Thymus (tissue), 11 donors: ENCODE data around the gene TUFT1. TPM values are rescaled to one million over a fixed set of nuclear protein-coding genes. Genes with fewer than 3 reads are reported as not detected.
A peak's percentile ranks its signal among the peaks of the same experiment; 100 is the strongest.

ENCODE experiments used
- DNase-seq, 9 donors: peaks; one replicate each; pipeline ENCODE4 v3.0.0-alpha.2; 2013; ENCODE audit warnings: low spot score in 9 of 9, low read depth in 6 of 9, missing footprints in 1 of 9
- H3K27ac ChIP-seq, 2 donors: one replicate each; pipeline ENCODE4 v1.5.1; 2013; ENCODE audit warnings: control low read depth in 1 of 2, low read depth in 1 of 2, low read length in 1 of 2, mild to moderate bottlenecking in 1 of 2, moderate library complexity in 1 of 2
- H3K27me3 ChIP-seq, 2 donors: one replicate each; pipeline ENCODE4 v1.5.1; 2013; ENCODE audit warnings: low read length in 1 of 2; ENCODE audit not compliant: control insufficient read depth in 2 of 2, insufficient read depth in 1 of 2
- H3K36me3 ChIP-seq, 2 donors: one replicate each; pipeline ENCODE4 v1.5.1; 2013; ENCODE audit warnings: low read length in 1 of 2, mild to moderate bottlenecking in 1 of 2, moderate library complexity in 1 of 2; ENCODE audit not compliant: control insufficient read depth in 2 of 2, insufficient read depth in 2 of 2
- H3K4me1 ChIP-seq, 2 donors: one replicate each; pipeline ENCODE4 v1.5.1; 2013; ENCODE audit warnings: low read length in 2 of 2; ENCODE audit not compliant: control insufficient read depth in 2 of 2, insufficient read depth in 2 of 2
- H3K4me3 ChIP-seq, 2 donors: one replicate each; pipeline ENCODE4 v1.5.1; 2013; ENCODE audit warnings: low read length in 2 of 2, control low read depth in 1 of 2, mild to moderate bottlenecking in 1 of 2
- H3K9me3 ChIP-seq, 2 donors: one replicate each; pipeline ENCODE4 v1.5.1; 2013; ENCODE audit warnings: low read length in 1 of 2, mild to moderate bottlenecking in 1 of 2; ENCODE audit not compliant: control insufficient read depth in 2 of 2, insufficient read depth in 1 of 2
- WGBS: extraction: QIAGEN DNeasy Blood & Tissue Kit; methylation state at CpG from one replicate; pipeline ENCODE4 v1.1.7; 2013; 5-methylcytosine and 5-hydroxymethylcytosine counted together
- polyA plus RNA-seq: library from polyadenylated mRNA; stranded (reverse); fragments of 200-250 nt; gene quantifications from one replicate; pipeline ENCODE4 v1.2.3, GENCODE V29; 2013
- total RNA-seq: library from RNA; stranded (reverse); fragments of 120-200 nt; gene quantifications from one replicate; pipeline ENCODE4 v1.2.4, GENCODE V29; 2013
- donor health status: healthy.

TUFT1 gene
- total and polyA plus RNA-seq, 2 donors: 2.1 to 6.9 TPM

DNA sequence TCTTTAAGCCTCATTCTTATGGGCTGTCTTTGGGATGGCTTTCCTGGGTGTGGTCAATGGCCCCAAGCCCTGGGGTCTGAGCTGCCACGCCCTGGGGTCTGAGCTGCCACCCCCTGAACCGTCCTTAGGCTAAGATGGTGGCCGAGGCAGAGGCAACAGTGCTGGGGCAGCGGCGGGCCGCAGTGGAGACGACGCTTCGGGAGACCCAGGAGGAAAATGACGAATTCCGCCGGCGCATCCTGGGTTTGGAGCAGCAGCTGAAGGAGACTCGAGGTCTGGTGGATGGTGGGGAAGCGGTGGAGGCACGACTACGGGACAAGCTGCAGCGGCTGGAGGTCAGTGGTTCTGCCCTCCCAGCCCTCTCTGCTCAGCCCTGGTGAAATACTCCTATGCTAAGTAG lies 10.3 kb upstream of the TUFT1 start:
- Histone ChIP-seq H3K27ac (no peak overlapping the region), H3K4me3 (no peak overlapping the region), H3K27me3 (no peaks in the 10 kb centered on the region), H3K36me3 (peaks cover 0 to 3% of the 10 kb centered on the region in 2 donors), H3K9me3 (no peaks in the 10 kb centered on the region), H3K4me1 (no peaks in the 10 kb centered on the region)
- no peak for DNase-seq
- WGBS: 97% methylated on average over 18 of the region's 18 CpGs

DNA sequence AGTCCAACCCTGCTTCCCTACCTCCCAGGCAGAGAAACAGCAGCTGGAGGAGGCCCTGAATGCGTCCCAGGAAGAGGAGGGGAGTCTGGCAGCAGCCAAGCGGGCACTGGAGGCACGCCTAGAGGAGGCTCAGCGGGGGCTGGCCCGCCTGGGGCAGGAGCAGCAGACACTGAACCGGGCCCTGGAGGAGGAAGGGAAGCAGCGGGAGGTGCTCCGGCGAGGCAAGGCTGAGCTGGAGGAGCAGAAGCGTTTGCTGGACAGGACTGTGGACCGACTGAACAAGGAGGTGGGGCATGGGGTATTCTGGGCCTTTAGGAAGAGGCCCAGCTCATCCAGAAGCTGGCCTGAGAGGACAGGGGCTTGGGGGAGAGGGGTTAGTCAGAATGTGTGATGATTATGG lies 9.6 kb upstream of the TUFT1 start:
- peaks cover 0 to 3% of the 10 kb centered on the region in 2 donors for H3K36me3 ChIP-seq
- no peaks in the 10 kb centered on the region for H3K27me3 ChIP-seq
- no peaks in the 10 kb centered on the region for H3K9me3 ChIP-seq
- DNase-seq: no peak
- H3K4me1 ChIP-seq: no peaks in the 10 kb centered on the region
- no peak overlapping the region for H3K4me3 ChIP-seq
- no peak overlapping the region for H3K27ac ChIP-seq
- 95% methylated on average over 11 of the region's 11 CpGs for WGBS

DNA sequence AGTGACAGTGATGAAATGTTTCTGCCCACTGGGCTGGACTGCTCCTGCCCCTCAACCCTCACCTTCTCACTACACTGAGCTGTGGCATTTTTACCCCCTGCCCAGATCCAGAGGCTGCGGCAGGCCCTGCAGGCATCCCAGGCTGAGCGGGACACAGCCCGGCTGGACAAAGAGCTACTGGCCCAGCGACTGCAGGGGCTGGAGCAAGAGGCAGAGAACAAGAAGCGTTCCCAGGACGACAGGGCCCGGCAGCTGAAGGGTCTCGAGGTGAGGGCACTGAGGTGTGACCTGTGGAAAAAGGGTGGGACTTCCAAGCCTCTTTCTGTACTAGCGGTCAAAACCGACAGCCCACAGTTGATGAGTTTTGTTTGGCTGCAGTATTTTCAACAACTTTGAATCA lies 6.2 kb upstream of the TUFT1 start:
- Histone ChIP-seq H3K27me3 (no peaks in the 10 kb centered on the region), H3K36me3 (peaks cover 0 to 3% of the 10 kb centered on the region in 2 donors), H3K27ac (no peak overlapping the region), H3K9me3 (no peaks in the 10 kb centered on the region), H3K4me3 (no peak overlapping the region), H3K4me1 (no peaks in the 10 kb centered on the region)
- 98% methylated on average over 10 of the region's 10 CpGs for WGBS
- DNase-seq: no peak

DNA sequence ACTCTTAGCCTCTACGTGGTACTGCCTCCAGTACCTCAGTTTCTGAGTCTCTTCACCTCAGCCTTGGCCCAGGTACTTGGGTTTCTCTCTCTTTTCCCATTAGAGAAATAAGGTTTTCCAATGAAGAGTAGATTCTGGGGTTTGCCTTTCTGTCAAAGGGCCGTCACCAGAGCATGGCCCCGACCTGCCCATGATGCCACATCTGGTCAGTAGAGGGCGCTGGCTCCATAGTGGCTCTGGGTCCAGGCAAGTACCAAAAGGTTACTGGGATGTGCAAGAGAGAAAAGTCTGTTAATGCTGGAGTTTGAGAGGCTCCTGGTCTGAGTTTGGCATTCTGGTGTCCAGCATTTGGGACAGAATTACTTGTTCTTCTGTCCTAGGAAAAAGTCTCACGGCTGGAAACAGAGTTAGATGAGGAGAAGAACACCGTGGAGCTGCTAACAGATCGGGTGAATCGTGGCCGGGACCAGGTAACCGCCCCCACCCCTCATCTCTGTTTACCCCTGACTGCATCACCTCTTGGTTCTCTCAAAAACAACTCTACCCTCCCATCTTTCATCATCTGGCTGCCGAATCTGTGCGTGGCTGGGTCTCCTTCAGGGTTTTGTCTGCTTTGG lies 5.3 kb upstream of the TUFT1 start:
- H3K4me1 ChIP-seq: peaks cover 3 to 8% of the 10 kb centered on the region in 2 donors
- peak in 5 of 9 donors; percentile 32 to 76 (median 58) for DNase-seq
- H3K27ac ChIP-seq: no peak overlapping the region
- H3K9me3 ChIP-seq: no peaks in the 10 kb centered on the region
- no peak overlapping the region for H3K4me3 ChIP-seq
- H3K36me3 ChIP-seq: no peaks in the 10 kb centered on the region
- 75% methylated on average over 12 of the region's 12 CpGs for WGBS
- H3K27me3 ChIP-seq: no peaks in the 10 kb centered on the region

DNA sequence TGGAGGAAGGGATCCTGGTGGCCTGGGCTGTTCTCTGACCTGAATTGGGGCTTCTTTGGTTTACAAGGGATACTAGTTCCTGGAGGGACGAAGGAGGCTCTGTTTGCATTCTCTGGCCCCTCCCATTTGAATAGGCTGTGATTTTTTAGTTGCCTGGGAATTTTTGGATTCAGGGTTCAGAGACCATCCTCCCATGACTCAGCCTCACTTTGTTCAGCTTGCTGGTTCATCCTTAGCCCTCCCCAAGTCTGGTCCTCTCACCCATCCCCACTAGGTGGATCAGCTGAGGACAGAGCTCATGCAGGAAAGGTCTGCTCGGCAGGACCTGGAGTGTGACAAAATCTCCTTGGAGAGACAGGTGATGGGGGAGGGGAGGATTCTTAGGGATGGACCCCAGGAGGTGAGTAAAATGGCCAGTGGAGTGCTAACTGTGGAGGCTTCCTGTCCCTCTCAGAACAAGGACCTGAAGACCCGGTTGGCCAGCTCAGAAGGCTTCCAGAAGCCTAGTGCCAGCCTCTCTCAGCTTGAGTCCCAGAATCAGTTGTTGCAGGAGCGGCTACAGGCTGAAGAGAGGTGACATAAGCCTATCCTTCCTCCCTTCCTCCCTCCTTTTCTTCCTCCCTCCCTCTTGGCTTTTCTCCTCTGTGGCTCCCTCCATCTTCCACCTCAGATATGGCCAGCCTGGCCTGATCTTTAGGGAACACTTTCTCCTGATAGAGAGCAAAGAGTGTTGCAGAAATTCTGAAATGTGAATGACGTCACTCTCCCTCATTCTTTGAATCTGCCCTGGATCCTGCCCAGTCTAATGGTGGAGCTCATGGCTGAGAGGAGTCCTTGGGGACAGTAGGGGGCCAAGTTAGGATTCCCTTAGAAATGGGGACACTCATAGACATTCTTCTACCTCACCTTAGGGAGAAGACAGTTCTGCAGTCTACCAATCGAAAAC lies 4.5 kb upstream of the TUFT1 start:
- Histone ChIP-seq H3K27ac (no peak overlapping the region), H3K9me3 (peaks cover 0 to under 1% of the 10 kb centered on the region in 2 donors), H3K27me3 (peaks cover 0 to 7% of the 10 kb centered on the region in 2 donors), H3K4me3 (no peak overlapping the region), H3K4me1 (peaks cover 6 to 14% of the 10 kb centered on the region in 2 donors), H3K36me3 (no peaks in the 10 kb centered on the region)
- no peak for DNase-seq
- WGBS: 98% methylated on average over 6 of the region's 6 CpGs

DNA sequence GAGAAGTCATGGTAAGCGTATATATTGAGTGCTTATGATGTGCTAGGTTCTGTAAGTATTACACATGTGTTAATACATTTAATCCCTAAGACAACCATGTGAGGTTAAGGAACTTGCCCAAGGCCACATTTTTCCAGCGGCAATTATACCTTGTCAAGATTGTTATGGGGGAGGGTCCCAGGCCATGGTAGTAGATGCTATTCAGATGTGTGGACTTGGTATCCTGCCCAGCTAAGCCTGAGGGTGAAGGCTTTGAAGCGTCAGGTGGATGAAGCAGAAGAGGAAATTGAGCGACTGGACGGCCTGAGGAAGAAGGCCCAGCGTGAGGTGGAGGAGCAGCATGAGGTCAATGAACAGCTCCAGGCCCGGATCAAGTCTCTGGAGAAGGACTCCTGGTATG lies 3.6 kb upstream of the TUFT1 start:
- H3K9me3 ChIP-seq: peaks cover 0 to 6% of the 10 kb centered on the region in 2 donors
- H3K27ac ChIP-seq: no peak overlapping the region
- H3K36me3 ChIP-seq: no peaks in the 10 kb centered on the region
- no peak for DNase-seq
- 98% methylated on average over 7 of the region's 7 CpGs for WGBS
- peaks cover 11 to 21% of the 10 kb centered on the region in 2 donors for H3K4me1 ChIP-seq
- no peak overlapping the region for H3K4me3 ChIP-seq
- H3K27me3 ChIP-seq: peaks cover 5 to 16% of the 10 kb centered on the region in 2 donors

DNA sequence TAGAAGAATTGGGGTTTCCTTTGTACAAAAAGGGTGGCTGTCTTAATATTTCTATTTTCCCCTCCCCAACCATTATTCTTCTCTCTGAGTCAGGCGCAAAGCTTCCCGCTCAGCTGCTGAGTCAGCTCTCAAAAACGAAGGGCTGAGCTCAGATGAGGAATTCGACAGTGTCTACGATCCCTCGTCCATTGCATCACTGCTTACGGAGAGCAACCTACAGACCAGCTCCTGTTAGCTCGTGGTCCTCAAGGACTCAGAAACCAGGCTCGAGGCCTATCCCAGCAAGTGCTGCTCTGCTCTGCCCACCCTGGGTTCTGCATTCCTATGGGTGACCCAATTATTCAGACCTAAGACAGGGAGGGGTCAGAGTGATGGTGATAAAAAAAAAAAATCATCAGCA lies 3.0 kb upstream of the TUFT1 start:
- no peak overlapping the region for H3K4me3 ChIP-seq
- no peak for DNase-seq
- no peak overlapping the region for H3K27ac ChIP-seq
- peaks cover 0 to 6% of the 10 kb centered on the region in 2 donors for H3K9me3 ChIP-seq
- peaks cover 6 to 22% of the 10 kb centered on the region in 2 donors for H3K27me3 ChIP-seq
- WGBS: 94% methylated on average over 9 of the region's 9 CpGs
- no peaks in the 10 kb centered on the region for H3K36me3 ChIP-seq
- H3K4me1 ChIP-seq: peaks cover 11 to 21% of the 10 kb centered on the region in 2 donors

DNA sequence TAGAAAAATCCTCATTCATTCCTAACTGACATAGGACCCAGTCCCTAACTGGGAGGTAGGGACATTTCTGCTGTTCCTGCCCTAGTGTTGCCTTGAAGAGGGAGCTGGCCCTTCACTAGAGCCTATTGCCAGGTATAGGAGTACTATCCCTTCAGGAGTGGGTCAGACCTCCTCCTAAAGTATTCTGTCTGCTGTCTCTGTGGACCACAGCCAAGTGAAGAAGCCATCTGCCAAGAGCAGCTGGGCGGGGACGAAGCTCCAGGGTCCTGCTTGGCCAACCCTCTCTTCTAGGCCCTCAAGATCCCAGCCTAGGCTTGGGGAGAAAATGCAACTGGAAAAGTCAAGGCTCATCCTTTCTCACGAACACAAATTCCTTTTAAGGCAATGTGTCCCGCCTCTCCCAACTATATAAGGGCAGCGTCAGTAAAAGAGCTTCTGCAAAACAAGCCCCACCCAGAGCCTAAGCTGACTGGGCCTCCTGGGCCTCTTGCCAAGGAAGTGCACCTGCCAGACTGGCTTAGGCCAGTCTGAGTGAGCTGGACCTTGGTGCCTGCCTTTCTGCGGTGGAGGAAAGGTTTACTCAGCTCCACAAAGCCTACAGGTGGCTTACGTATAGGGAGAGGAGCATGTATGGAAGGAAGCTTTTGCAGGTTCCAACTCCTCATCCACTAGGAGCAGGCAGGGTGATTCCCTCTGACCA lies 638 bp upstream of the TUFT1 start:
- Histone ChIP-seq H3K4me3 (peak overlapping the region in 1 of 2 donors; percentile 72), H3K9me3 (peaks cover 0 to 6% of the 10 kb centered on the region in 2 donors), H3K27ac (peak overlapping the region; percentile 48 to 67), H3K4me1 (peaks cover 11 to 21% of the 10 kb centered on the region in 2 donors), H3K36me3 (no peaks in the 10 kb centered on the region), H3K27me3 (peaks cover 6 to 31% of the 10 kb centered on the region in 2 donors)
- DNase-seq: peak in 7 of 9 donors; percentile 19 to 60 (median 26)
- 36% methylated on average over 7 of the region's 7 CpGs for WGBS
